A549 (cell line): ENCODE results near the gene SLC26A6. TPM values are rescaled to one million over a fixed set of nuclear protein-coding genes. Genes with fewer than 3 reads are reported as not detected.

ENCODE experiments used
- ATAC-seq, 2 experiments: fragments of 200-7000 bp in 1 of 2; fragments of >200 bp in 1 of 2; cut with Nextera tagmentation in 1 of 2; cut with Tn5 transposase in 1 of 2; 3 replicates each; pipeline versions ENCODE4 v1.8.0 to v1.9.1; 2018 to 2020; ENCODE audit warnings: mild to moderate bottlenecking in 1 of 2, moderate library complexity in 1 of 2
- CTCF ChIA-PET: fragments of 300-600 bp; sonication (Branson Sonifier 250); formaldehyde crosslinking; extraction: SDS; loops from one replicate; lab custom pipeline; 2021; ENCODE audit warnings: antibody characterized with exemption, inconsistent platforms; lab: Yijun Ruan, JAX
- POLR2A ChIA-PET: fragments of 350-600 bp; formaldehyde crosslinking; extraction: SDS; loops from one replicate; lab custom pipeline; 2021; ENCODE audit warnings: antibody characterized with exemption, inconsistent platforms; lab: Yijun Ruan, JAX
- DNase-seq, 2 experiments: peaks; one replicate each; pipeline versions ENCODE4 v3.0.0 to v3.0.0-alpha.2; 2011 to 2016; ENCODE audit warnings: low read depth in 1 of 2, low spot score in 1 of 2
- FAIRE-seq: peaks from 2 replicates; lab custom pipeline; 2011; peaks lifted over from hg19 to GRCh38; lab: Jason Lieb, UNC
- H3K27ac ChIP-seq, 2 experiments: fragments of >200 bp; sonication (Bioruptor Twin); formaldehyde crosslinking; 3 replicates each; pipeline ENCODE4 v1.5.1; 2016 to 2017
- H3K4me1 ChIP-seq: fragments of >200 bp; sonication (Bioruptor Twin); formaldehyde crosslinking; 3 replicates; pipeline ENCODE4 v1.6.1; 2016
- H3K4me2 ChIP-seq: fragments of >200 bp; sonication (Bioruptor Twin); formaldehyde crosslinking; 3 replicates; pipeline ENCODE4 v1.6.1; 2016
- H3K4me3 ChIP-seq: fragments of >200 bp; sonication (Bioruptor Twin); formaldehyde crosslinking; 3 replicates; pipeline ENCODE4 v1.5.1; 2016
- H3K9me3 ChIP-seq: fragments of >200 bp; sonication (Bioruptor Twin); formaldehyde crosslinking; 3 replicates; pipeline ENCODE4 v1.6.1; 2016
- CEBPB ChIP-seq, 2 experiments: fragments of >200 bp in 1 of 2; sonication (Bioruptor Twin) in 1 of 2; formaldehyde crosslinking in 1 of 2; IDR thresholded peaks; 2 replicates each; pipeline ENCODE4 v1.6.1; 2012 to 2016
- CTCF ChIP-seq: fragments of >200 bp; sonication (Bioruptor Twin); formaldehyde crosslinking; IDR thresholded peaks from 3 replicates; pipeline ENCODE4 v1.5.1; 2016
- FOSB ChIP-seq: fragments of 250-450 bp; sonication (Bioruptor Pico); IDR thresholded peaks from 2 replicates; pipeline ENCODE4 v1.5.0; 2020; ENCODE audit warnings: mild to moderate bottlenecking, moderate library complexity
- GATA3 ChIP-seq: IDR thresholded peaks from 2 replicates; pipeline ENCODE4 v1.6.1; 2012; ENCODE audit warnings: borderline replicate concordance
- HES2 ChIP-seq: fragments of >200 bp; sonication (Bioruptor Twin); formaldehyde crosslinking; IDR thresholded peaks from 2 replicates; pipeline ENCODE4 v1.6.1; 2016
- JUN ChIP-seq, 2 experiments: fragments of >200 bp; sonication (Bioruptor Twin); formaldehyde crosslinking; IDR thresholded peaks; 2 replicates in 1 of 2; 3 replicates in 1 of 2; pipeline ENCODE4 v1.6.1; 2016 to 2017
- JUNB ChIP-seq: fragments of >200 bp; sonication (Bioruptor Twin); formaldehyde crosslinking; IDR thresholded peaks from 2 replicates; pipeline ENCODE4 v1.6.1; 2016
- PBX3 ChIP-seq: IDR thresholded peaks from 2 replicates; pipeline ENCODE4 v1.6.1; 2012
- POLR2AphosphoS2 ChIP-seq: conservative IDR thresholded peaks from 2 replicates; pipeline ENCODE4 v1.6.1; 2012; ENCODE audit warnings: low read length, improper control_type of control experiment, inconsistent platforms
- REST ChIP-seq: fragments of 200-600 bp; sonication (generic); IDR thresholded peaks from 2 replicates; pipeline ENCODE4 v1.6.1; 2016; ENCODE audit warnings: antibody characterized with exemption, mild to moderate bottlenecking, moderate library complexity
- RNF2 ChIP-seq: fragments of 200-600 bp; sonication (generic); IDR thresholded peaks from 2 replicates; pipeline ENCODE4 v1.6.1; 2016; ENCODE audit warnings: low read depth, mild to moderate bottlenecking, antibody characterized with exemption, moderate library complexity, borderline replicate concordance
- SMC3 ChIP-seq: fragments of >200 bp; sonication (Bioruptor Twin); formaldehyde crosslinking; IDR thresholded peaks from 3 replicates; pipeline ENCODE4 v1.6.1; 2018; ENCODE audit warnings: inconsistent platforms
- TP53 ChIP-seq: fragments of 250-450 bp; sonication (Bioruptor Pico); IDR thresholded peaks from 2 replicates; pipeline ENCODE4 v1.5.0; 2021; ENCODE audit warnings: mild to moderate bottlenecking, moderate library complexity
- ZSCAN20 ChIP-seq: fragments of 250-450 bp; sonication (Bioruptor Pico); IDR thresholded peaks from 2 replicates; pipeline ENCODE4 v1.8.0; 2022; ENCODE audit warnings: mild to moderate bottlenecking, moderate library complexity
- WGBS: methylation state at CpG from one replicate; pipeline ENCODE4 v1.1.6; 2017; ENCODE audit errors: missing lambda C conversion rate; 5-methylcytosine and 5-hydroxymethylcytosine counted together
- polyA plus RNA-seq, 4 experiments: library from polyadenylated mRNA; depleted of rRNA in 3 of 4; stranded (reverse); fragments of >200 nt; fragmentation: RNase III in 1 of 4; extraction: RNeasy Plus Mini Kit Qiagen cat#74134 plus additional on column Dnase treatment in 1 of 4; gene quantifications; 2 replicates in 3 of 4; 3 replicates in 1 of 4; pipeline ENCODE4 v1.2.3, GENCODE V29; 2011 to 2017

Gene SLC26A6
- polyA plus RNA-seq, 2 of the 4 experiments (the other 2 are of a cell fraction), result 12.5 to 25.5 TPM

- no peak for FAIRE-seq
- Histone ChIP-seq H3K4me2 (no peak overlapping the region), H3K4me1 (peaks cover 2% of the 10 kb centered on the region; the same call in 2 of the 3 replicates), H3K4me3 (no peak overlapping the region), H3K9me3 (no peaks in the 10 kb centered on the region), H3K27ac (no peak overlapping the region)
- DNase-seq, result no peak
- ChIA-PET CTCF (interaction anchor here (0.6 kb wide), 1 partner anchor 20 kb away, joined by 3 read pairs; no protein-coding TSS in a partner anchor), POLR2A (no interaction called here)
- ATAC-seq, result no peak
- no peak for TF ChIP-seq SMC3
- TF ChIP-seq TP53 (CRISPR knock-in tag), result no peak
- no peak for TF ChIP-seq CEBPB (IDR thresholded peaks at IDR 0.05)
- no peak for TF ChIP-seq ZSCAN20 (CRISPR knock-in tag)
- TF ChIP-seq HES2, result no peak
- TF ChIP-seq, all 56 proteins: peak for 0
- 100% methylated on average over 1 of the region's 3 CpGs for WGBS
Measured at GRCh38 chr3:48641396-48641795, 6.1 kb upstream of the SLC26A6 start.

GRCh38 chr3:48639944-48640606 is 4.8 kb upstream of the SLC26A6 start:
- no peak for FAIRE-seq
- no peak overlapping the region for H3K4me2 ChIP-seq
- H3K4me1 ChIP-seq, result peaks cover 9% of the 10 kb centered on the region
- no peak overlapping the region for H3K27ac ChIP-seq
- no peaks in the 10 kb centered on the region for H3K9me3 ChIP-seq
- CTCF ChIA-PET, result interaction anchor here (0.7 kb wide), 1 partner anchor 16 kb away, joined by 3 read pairs; no protein-coding TSS in a partner anchor
- POLR2A ChIA-PET, result no interaction called here
- no peak overlapping the region for H3K4me3 ChIP-seq
- 100% methylated on average over 2 of the region's 38 CpGs for WGBS
- DNase-seq, result no peak
- no peak for ATAC-seq
- TF ChIP-seq POLR2AphosphoS2 (no peak), FOSB (CRISPR knock-in tag) (no peak), GATA3 (no peak), CTCF (no peak), HES2 (no peak), REST (no peak), JUNB (no peak)

- 50% methylated on average over 6 of the region's 6 CpGs for WGBS
- DNase-seq (no peak), ATAC-seq (no peak), FAIRE-seq (no peak)
- H3K4me1 ChIP-seq, result peaks cover 16% of the 10 kb centered on the region
- H3K4me2 ChIP-seq, result no peak overlapping the region
- TF ChIP-seq RNF2 (no peak), JUN (IDR thresholded peaks at IDR 0.05) (no peak), PBX3 (no peak)
- H3K27ac ChIP-seq, result no peak overlapping the region
- no peaks in the 10 kb centered on the region for H3K9me3 ChIP-seq
- ChIA-PET POLR2A (no interaction called here), CTCF (interaction anchor here (2.6 kb wide), 1 partner anchor 25 kb away, joined by 10 read pairs; no protein-coding TSS in a partner anchor)
- no peak overlapping the region for H3K4me3 ChIP-seq
Measured at GRCh38 chr3:48637305-48637704, 2.0 kb upstream of the SLC26A6 start.
